Ishikawa (cell line): ENCODE results near the gene ZSCAN1.

Experiments
- CEBPB ChIP-seq: IDR thresholded peaks from 2 replicates; pipeline ENCODE4 v1.6.1; 2012
- CREB1 ChIP-seq: IDR thresholded peaks from 2 replicates; pipeline ENCODE4 v1.6.1; 2012; ENCODE audit warnings: low read depth
- EGR1 ChIP-seq: IDR thresholded peaks from 2 replicates; pipeline ENCODE4 v1.6.1; 2012
- EP300 ChIP-seq: IDR thresholded peaks from 2 replicates; pipeline ENCODE4 v1.6.1; 2012; ENCODE audit warnings: borderline replicate concordance
- FOXM1 ChIP-seq: IDR thresholded peaks from 2 replicates; pipeline ENCODE4 v1.6.1; 2012; ENCODE audit warnings: low read depth, borderline replicate concordance
- MAX ChIP-seq: IDR thresholded peaks from 2 replicates; pipeline ENCODE4 v1.6.1; 2012
- NFIC ChIP-seq: IDR thresholded peaks from 2 replicates; pipeline ENCODE4 v1.6.1; 2012
- RAD21 ChIP-seq: IDR thresholded peaks from 2 replicates; pipeline ENCODE4 v1.6.1; 2012; ENCODE audit warnings: low read depth
- REST ChIP-seq: IDR thresholded peaks from 2 replicates; pipeline ENCODE4 v1.6.1; 2012; ENCODE audit warnings: low read depth, mild to moderate bottlenecking
- TAF1 ChIP-seq: IDR thresholded peaks from 2 replicates; pipeline ENCODE4 v1.6.1; 2012; ENCODE audit warnings: low read depth, mild to moderate bottlenecking
- TCF12 ChIP-seq: IDR thresholded peaks from 2 replicates; pipeline ENCODE4 v1.6.1; 2012; ENCODE audit warnings: low read depth
- TEAD4 ChIP-seq: IDR thresholded peaks from 2 replicates; pipeline ENCODE4 v1.6.1; 2012
- USF1 ChIP-seq: IDR thresholded peaks from 2 replicates; pipeline ENCODE4 v1.6.1; 2012
- YY1 ChIP-seq: IDR thresholded peaks from 2 replicates; pipeline ENCODE4 v1.6.1; 2012; ENCODE audit warnings: low read depth
- ZBTB7A ChIP-seq: IDR thresholded peaks from 2 replicates; pipeline ENCODE4 v1.6.1; 2012; ENCODE audit warnings: low read depth

The ZSCAN1 gene

GRCh38 chr19:58003174-58003828, 30.5 kb upstream of the ZSCAN1 start:
- no peak for TF ChIP-seq RAD21

- TF ChIP-seq NFIC, result no peak
- no peak for TF ChIP-seq REST
- TF ChIP-seq TAF1, result no peak
- TF ChIP-seq CREB1, result no peak
- TF ChIP-seq ZBTB7A, result no peak
- no peak for TF ChIP-seq YY1
- no peak for TF ChIP-seq FOXM1
- TF ChIP-seq RAD21, result no peak
- no peak for TF ChIP-seq MAX
- no peak for TF ChIP-seq TEAD4
Measured at GRCh38 chr19:58007285-58007684, 26.5 kb upstream of the ZSCAN1 start.

GRCh38 chr19:58009301-58009665, 24.5 kb upstream of the ZSCAN1 start:
- TF ChIP-seq ZBTB7A, result no peak
- no peak for TF ChIP-seq TCF12
- no peak for TF ChIP-seq EP300
- no peak for TF ChIP-seq FOXM1
- TF ChIP-seq TAF1, result no peak
- TF ChIP-seq CEBPB, result no peak
- no peak for TF ChIP-seq EGR1
- TF ChIP-seq YY1, result no peak
- TF ChIP-seq NFIC, result no peak
- no peak for TF ChIP-seq REST
- no peak for TF ChIP-seq TEAD4
- TF ChIP-seq RAD21, result no peak
- no peak for TF ChIP-seq CREB1
- no peak for TF ChIP-seq MAX
- no peak for TF ChIP-seq USF1

GRCh38 chr19:58009666-58010301, 24.0 kb upstream of the ZSCAN1 start:
- TF ChIP-seq TCF12, result no peak
- no peak for TF ChIP-seq NFIC
- TF ChIP-seq FOXM1, result no peak
- no peak for TF ChIP-seq TEAD4
- TF ChIP-seq USF1, result no peak
- TF ChIP-seq EP300, result no peak
- no peak for TF ChIP-seq EGR1
- TF ChIP-seq RAD21, result no peak
- TF ChIP-seq MAX, result no peak

GRCh38 chr19:58010507-58010906, 23.3 kb upstream of the ZSCAN1 start:
- TF ChIP-seq TAF1 (no peak), FOXM1 (no peak), NFIC (no peak), EP300 (no peak), REST (no peak), CEBPB (no peak), ZBTB7A (no peak), TEAD4 (no peak), EGR1 (no peak), TCF12 (no peak), RAD21 (no peak), YY1 (no peak), USF1 (no peak), CREB1 (no peak), MAX (no peak)
